ENCODE results near the gene STXBP2. TPM values are rescaled to one million over a fixed set of nuclear protein-coding genes. Genes with fewer than 3 reads are reported as not detected.
A peak's percentile ranks its signal among the peaks of the same experiment; 100 is the strongest.

STXBP2 gene
- total and polyA plus RNA-seq, 9 of the 15 experiments (the other 6 are each of a cell fraction or from before 2014, with no cell fraction given) = 2.5 to 163 (median 71.3) TPM

DNA sequence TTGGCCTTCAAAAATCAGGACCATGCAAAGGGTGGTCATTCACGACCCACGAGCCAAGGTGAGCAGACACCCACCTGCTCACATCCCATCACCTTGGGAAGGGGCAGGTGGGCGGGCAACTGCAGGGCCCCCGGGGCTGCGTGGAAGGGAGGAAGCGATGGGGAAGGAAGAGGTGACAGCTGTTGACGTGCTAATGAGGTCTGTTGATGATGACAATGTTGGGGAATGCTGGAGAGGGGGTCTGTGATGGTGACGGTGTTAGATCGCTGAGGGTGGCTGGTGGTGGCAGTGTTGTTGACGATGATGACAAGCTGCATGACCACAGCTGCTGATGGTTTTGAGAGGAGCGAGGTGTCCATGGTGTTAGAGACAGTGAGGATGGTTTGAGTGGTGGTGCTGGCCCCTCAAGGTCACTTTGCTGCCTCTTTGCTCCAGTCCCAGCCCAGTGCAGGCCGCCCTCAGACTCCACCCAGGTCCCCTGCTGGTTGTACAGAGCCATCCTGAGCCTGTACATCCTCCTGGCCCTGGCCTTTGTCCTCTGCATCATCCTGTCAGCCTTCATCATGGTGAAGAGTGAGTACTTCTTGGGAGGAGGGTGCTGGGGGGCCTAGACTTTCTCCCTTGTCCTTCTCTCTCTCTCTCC, 40.9 kb downstream of the STXBP2 start:
- WGBS (ENCODE audit: insufficient coverage, low coverage, missing lambda C conversion rate) = 10% methylated on average over 12 of the region's 12 CpGs
- no peak for FAIRE-seq
- no peaks in the 10 kb centered on the region for H4K20me1 ChIP-seq (replicated peaks; ENCODE audit: control insufficient read depth, insufficient read depth, low read length)
- H3K36me3 ChIP-seq (ENCODE audit: control insufficient read depth, insufficient read depth, low read length) = peaks cover 7% of the 10 kb centered on the region; the same call in 2 of the 3 replicates
- intact Hi-C loops (cut with micrococcal nuclease) (no loop called here), in situ Hi-C loops (cut with MboI) (loop anchor here (5.0 kb wide), 1 partner anchor 90 kb away; no protein-coding TSS in a partner anchor)
- DNase-seq (ENCODE audit: extremely low read depth in 1 of 4, low spot score in 3 of 4) = no peak
- ATAC-seq = peak; percentile 44
- H3K27ac ChIP-seq (ENCODE audit: extremely low read depth, low read depth, low read length) = no peak overlapping the region
- H3K4me2 ChIP-seq (ENCODE audit: insufficient read depth, low read length) = no peak overlapping the region
- ChIA-PET POLR2A (interaction anchor here (0.6 kb wide), 1 partner anchor 114 kb away, joined by 3 read pairs; no protein-coding TSS in a partner anchor), CTCF (ENCODE audit: low intra/inter-chr PET ratio) (interaction anchor here (0.6 to 1.3 kb wide), 3 partner anchors 84 to 122 kb away, joined by 4 to 9 read pairs (median 6); no protein-coding TSS in a partner anchor)
- peaks cover 3% of the 10 kb centered on the region for H3K9me1 ChIP-seq (ENCODE audit: control insufficient read depth, insufficient read depth, low read length)
- H3K79me2 ChIP-seq (ENCODE audit: control insufficient read depth, insufficient read depth, low read length) = peaks cover 15% of the 10 kb centered on the region; the same call in 2 of the 3 replicates
- no TSS peak for BruUV-seq (replicated peaks)
- 0 out of 5 replicates have a peak, but pooled peaks cover 0 to 8% of the 10 kb centered on the region in 2 experiments for H3K27me3 ChIP-seq (ENCODE audit: control insufficient read depth in 2 of 2, insufficient read depth in 2 of 2, low read length in 2 of 2)
- H3K9me3 ChIP-seq (replicated peaks; ENCODE audit: control insufficient read depth, insufficient read depth, low read depth, low read length) = peaks cover 5% of the 10 kb centered on the region; the same call in 1 of the 2 replicates
- no peak overlapping the region for H2AFZ ChIP-seq (ENCODE audit: low read depth, low read length)
- H3K9ac ChIP-seq (ENCODE audit: insufficient read depth in 1 of 2, low read depth in 2 of 2, low read length in 2 of 2) = no peak overlapping the region
- H3K4me3 ChIP-seq = no peak overlapping the region
- H3K4me1 ChIP-seq (replicated peaks in 1 of 2; ENCODE audit: control insufficient read depth in 2 of 2, insufficient read depth in 2 of 2, low read length in 2 of 2) = peaks cover 10 to 26% of the 10 kb centered on the region in 2 experiments; a peak in 4 of 5 replicates
- TF ChIP-seq CREM (IDR thresholded peaks at IDR 0.05; ENCODE audit: low read depth) (peak; percentile 37; the same call in 1 of the 2 replicates), ETV1 (tag; conservative IDR thresholded peaks at IDR 0.05; ENCODE audit: low read depth) (no peak), RAD21 (CRISPR knock-in tag; conservative IDR thresholded peaks at IDR 0.05 in 1 of 2, IDR thresholded peaks at IDR 0.05 in 1 of 2) (peak in 1 of 2 experiments; percentile 19; a peak in 1 of 4 replicates), KLF1 (tag; IDR thresholded peaks at IDR 0.05) (no peak), ZNF282 (CRISPR knock-in tag; IDR thresholded peaks at IDR 0.05) (no peak), ESRRA (IDR thresholded peaks at IDR 0.05; ENCODE audit: borderline replicate concordance, low read depth) (peak; percentile 91), KDM1A (IDR thresholded peaks at IDR 0.05) (0 out of 4 replicates have a peak, but pooled peaks of 1 of the 2 experiments have one; percentile 26)
- TF ChIP-seq, protein P1, sequence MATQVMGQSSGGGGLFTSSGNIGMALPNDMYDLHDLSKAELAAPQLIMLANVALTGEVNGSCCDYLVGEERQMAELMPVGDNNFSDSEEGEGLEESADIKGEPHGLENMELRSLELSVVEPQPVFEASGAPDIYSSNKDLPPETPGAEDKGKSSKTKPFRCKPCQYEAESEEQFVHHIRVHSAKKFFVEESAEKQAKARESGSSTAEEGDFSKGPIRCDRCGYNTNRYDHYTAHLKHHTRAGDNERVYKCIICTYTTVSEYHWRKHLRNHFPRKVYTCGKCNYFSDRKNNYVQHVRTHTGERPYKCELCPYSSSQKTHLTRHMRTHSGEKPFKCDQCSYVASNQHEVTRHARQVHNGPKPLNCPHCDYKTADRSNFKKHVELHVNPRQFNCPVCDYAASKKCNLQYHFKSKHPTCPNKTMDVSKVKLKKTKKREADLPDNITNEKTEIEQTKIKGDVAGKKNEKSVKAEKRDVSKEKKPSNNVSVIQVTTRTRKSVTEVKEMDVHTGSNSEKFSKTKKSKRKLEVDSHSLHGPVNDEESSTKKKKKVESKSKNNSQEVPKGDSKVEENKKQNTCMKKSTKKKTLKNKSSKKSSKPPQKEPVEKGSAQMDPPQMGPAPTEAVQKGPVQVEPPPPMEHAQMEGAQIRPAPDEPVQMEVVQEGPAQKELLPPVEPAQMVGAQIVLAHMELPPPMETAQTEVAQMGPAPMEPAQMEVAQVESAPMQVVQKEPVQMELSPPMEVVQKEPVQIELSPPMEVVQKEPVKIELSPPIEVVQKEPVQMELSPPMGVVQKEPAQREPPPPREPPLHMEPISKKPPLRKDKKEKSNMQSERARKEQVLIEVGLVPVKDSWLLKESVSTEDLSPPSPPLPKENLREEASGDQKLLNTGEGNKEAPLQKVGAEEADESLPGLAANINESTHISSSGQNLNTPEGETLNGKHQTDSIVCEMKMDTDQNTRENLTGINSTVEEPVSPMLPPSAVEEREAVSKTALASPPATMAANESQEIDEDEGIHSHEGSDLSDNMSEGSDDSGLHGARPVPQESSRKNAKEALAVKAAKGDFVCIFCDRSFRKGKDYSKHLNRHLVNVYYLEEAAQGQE (IDR thresholded peaks at IDR 0.05; ENCODE audit: borderline replicate concordance) = peak; percentile 17; the same call in 1 of the 2 replicates
- TF ChIP-seq, protein P1 (CRISPR knock-in tag; IDR thresholded peaks at IDR 0.05; ENCODE audit: low read depth) = no peak
- TF ChIP-seq, protein P2, sequence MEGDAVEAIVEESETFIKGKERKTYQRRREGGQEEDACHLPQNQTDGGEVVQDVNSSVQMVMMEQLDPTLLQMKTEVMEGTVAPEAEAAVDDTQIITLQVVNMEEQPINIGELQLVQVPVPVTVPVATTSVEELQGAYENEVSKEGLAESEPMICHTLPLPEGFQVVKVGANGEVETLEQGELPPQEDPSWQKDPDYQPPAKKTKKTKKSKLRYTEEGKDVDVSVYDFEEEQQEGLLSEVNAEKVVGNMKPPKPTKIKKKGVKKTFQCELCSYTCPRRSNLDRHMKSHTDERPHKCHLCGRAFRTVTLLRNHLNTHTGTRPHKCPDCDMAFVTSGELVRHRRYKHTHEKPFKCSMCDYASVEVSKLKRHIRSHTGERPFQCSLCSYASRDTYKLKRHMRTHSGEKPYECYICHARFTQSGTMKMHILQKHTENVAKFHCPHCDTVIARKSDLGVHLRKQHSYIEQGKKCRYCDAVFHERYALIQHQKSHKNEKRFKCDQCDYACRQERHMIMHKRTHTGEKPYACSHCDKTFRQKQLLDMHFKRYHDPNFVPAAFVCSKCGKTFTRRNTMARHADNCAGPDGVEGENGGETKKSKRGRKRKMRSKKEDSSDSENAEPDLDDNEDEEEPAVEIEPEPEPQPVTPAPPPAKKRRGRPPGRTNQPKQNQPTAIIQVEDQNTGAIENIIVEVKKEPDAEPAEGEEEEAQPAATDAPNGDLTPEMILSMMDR (IDR thresholded peaks at IDR 0.05 in 2 of 3, conservative IDR thresholded peaks at IDR 0.05 in 1 of 3; ENCODE audit: insufficient read depth in 2 of 3, low read depth in 1 of 3, low read length in 3 of 3) = 0 out of 6 replicates have a peak, but pooled peaks of 2 of the 3 experiments have one; percentile 8 to 26
